Omental fat pad (tissue), 4 donors: ENCODE data around the gene BAG3. TPM values are rescaled to one million over a fixed set of nuclear protein-coding genes. Genes with fewer than 3 reads are reported as not detected.
A peak's percentile ranks its signal among the peaks of the same experiment; 100 is the strongest.

ENCODE experiments used
- ATAC-seq: fragments of 150-250 bp; one replicate; pipeline ENCODE4 v1.9.1; 2016; ENCODE audit warnings: mild to moderate bottlenecking, moderate library complexity; ENCODE audit not compliant: low FRiP score
- DNase-seq: peaks from one replicate; pipeline ENCODE4 v3.0.0-alpha.2; 2019; ENCODE audit warnings: low spot score
- total RNA-seq, 4 donors: library from RNA; depleted of rRNA; stranded (reverse); fragments of >200 nt; gene quantifications; one replicate each; pipeline ENCODE4 v1.1.0, GENCODE V29; 2016
- TF ChIP-seq, protein P1 (sequence below), 3 donors: fragments of 450-650 bp; IDR thresholded peaks; one replicate each; pipeline ENCODE4 v1.5.1; 2016 to 2017; ENCODE audit warnings: antibody characterized with exemption in 3 of 3, mild to moderate bottlenecking in 3 of 3, moderate library complexity in 2 of 3

The BAG3 gene
- total RNA-seq, 4 donors from 2014 or later, result 16.1 to 98.0 (median 58.8) TPM

DNA sequence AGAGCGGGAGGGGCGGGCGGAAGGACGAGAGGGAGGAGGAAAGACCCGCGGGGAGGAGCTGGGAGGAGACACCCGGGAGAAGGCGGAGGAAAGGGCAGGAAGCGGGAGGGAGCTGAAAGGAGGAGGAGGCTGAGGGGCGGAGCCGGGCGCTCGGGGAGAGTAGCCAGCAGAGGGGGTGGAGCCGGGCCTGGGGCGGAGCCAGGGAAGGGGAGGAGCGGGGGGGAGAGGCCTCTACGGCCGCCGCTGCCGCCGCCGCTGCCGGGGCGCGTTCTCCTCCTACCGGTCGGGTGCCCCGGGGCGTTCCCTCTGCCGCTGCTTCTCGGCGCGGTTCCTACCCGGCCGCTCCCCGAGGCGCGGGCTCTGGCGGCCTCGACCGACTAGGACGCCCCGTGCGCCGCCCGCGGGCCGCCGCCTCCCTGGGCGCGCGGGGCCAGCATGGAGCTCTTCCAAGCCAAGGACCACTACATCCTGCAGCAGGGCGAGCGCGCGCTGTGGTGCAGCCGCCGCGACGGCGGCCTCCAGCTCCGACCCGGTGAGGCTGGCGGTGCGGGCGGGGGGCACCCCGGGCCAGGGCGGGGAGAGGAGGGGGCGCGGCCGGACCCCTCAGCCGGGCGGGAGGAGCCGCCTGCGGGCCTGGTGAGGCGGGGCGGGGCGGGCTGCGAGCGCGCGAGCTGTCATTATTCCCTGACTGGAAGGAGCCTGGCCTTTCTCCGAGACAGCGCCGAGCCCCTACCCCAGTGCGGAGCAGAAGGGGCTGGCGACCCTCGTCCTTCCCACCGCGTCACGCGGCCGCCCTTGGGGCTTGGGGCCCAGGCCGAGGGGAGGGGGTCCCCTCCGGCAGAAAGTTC lies 74.9 kb downstream of the BAG3 start, which contains the start of gene INPP5F:
INPP5F (plus strand) TSS at position 223 of the 848 bp plus-strand sequence; CDS start at position 436, 213 bp downstream.
- peak; percentile 96 for DNase-seq
- TF ChIP-seq, protein P1, sequence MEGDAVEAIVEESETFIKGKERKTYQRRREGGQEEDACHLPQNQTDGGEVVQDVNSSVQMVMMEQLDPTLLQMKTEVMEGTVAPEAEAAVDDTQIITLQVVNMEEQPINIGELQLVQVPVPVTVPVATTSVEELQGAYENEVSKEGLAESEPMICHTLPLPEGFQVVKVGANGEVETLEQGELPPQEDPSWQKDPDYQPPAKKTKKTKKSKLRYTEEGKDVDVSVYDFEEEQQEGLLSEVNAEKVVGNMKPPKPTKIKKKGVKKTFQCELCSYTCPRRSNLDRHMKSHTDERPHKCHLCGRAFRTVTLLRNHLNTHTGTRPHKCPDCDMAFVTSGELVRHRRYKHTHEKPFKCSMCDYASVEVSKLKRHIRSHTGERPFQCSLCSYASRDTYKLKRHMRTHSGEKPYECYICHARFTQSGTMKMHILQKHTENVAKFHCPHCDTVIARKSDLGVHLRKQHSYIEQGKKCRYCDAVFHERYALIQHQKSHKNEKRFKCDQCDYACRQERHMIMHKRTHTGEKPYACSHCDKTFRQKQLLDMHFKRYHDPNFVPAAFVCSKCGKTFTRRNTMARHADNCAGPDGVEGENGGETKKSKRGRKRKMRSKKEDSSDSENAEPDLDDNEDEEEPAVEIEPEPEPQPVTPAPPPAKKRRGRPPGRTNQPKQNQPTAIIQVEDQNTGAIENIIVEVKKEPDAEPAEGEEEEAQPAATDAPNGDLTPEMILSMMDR (IDR thresholded peaks at IDR 0.05), result no peak
- ATAC-seq, result peak; percentile 99

GRCh38 chr10:119726676-119727261 lies 75.6 kb downstream of the BAG3 start:
- ATAC-seq, result no peak
- TF ChIP-seq, protein P1 (IDR thresholded peaks at IDR 0.05), result no peak
- no peak for DNase-seq

Other genes starting within 250 kb of the BAG3 start
- gene RGS10, start 108.7 kb upstream of the BAG3 start, total RNA-seq, result 10 to 100 TPM; 12.3 to 40.2 (median 18.7) TPM
- 10 to 100 TPM; 62.0 to 90.8 (median 65.9) TPM for gene TIAL1, start 54.4 kb upstream of the BAG3 start, total RNA-seq
- 10 to 100 TPM in 3 of 4 donors, 1 to 10 TPM in 1; 7.8 to 19.8 (median 12.3) TPM for gene INPP5F, start 74.7 kb downstream of the BAG3 start, total RNA-seq
- 10 to 100 TPM; 38.6 to 85.1 (median 56.3) TPM for gene MCMBP, start 221.5 kb downstream of the BAG3 start, total RNA-seq
- 10 to 100 TPM; 15.9 to 37.3 (median 19.7) TPM for gene SEC23IP, start 241.3 kb downstream of the BAG3 start, total RNA-seq